ENCODE results near the gene PRCC. TPM values are rescaled to one million over a fixed set of nuclear protein-coding genes. Genes with fewer than 3 reads are reported as not detected.

PRCC gene
- total RNA-seq, 1 donor from 2014 or later: 75.5 TPM

GRCh38 chr1:156814571-156815260 is 47.4 kb downstream of the PRCC start:
- Mint-ChIP-seq H3K9me3 (ENCODE audit: unreplicated experiment) (peaks cover 4% of the 10 kb centered on the region), H3K4me1 (ENCODE audit: low read depth, unreplicated experiment) (peaks cover 24% of the 10 kb centered on the region), H3K27ac (ENCODE audit: unreplicated experiment) (peak overlapping the region; percentile 77), H3K27me3 (ENCODE audit: low read depth, unreplicated experiment) (peaks cover 24% of the 10 kb centered on the region), H3K4me3 (ENCODE audit: unreplicated experiment) (peak overlapping the region; percentile 47), H3K36me3 (ENCODE audit: low read depth, unreplicated experiment) (peaks cover 8% of the 10 kb centered on the region)
- peaks cover 24% of the 10 kb centered on the region for H3K4me1 ChIP-seq (ENCODE audit: insufficient read depth, low read length)
- TF ChIP-seq EZH2 (IDR thresholded peaks at IDR 0.05; ENCODE audit: insufficient read depth, low read length): no peak
- TF ChIP-seq CTCF (IDR thresholded peaks at IDR 0.05; ENCODE audit: insufficient read depth, low read depth, low read length): no peak
- no peak for DNase-seq (ENCODE audit: low read depth)
- H3K79me2 ChIP-seq (ENCODE audit: insufficient read depth, low read length): no peaks in the 10 kb centered on the region
- no peaks in the 10 kb centered on the region for H4K20me1 ChIP-seq (ENCODE audit: insufficient read depth, low read length)
- H2AFZ ChIP-seq (ENCODE audit: low read depth, low read length): peak overlapping the region; percentile 91
- no peak for FAIRE-seq
- H3K4me2 ChIP-seq (ENCODE audit: low read length): peak overlapping the region; percentile 81
- H3K36me3 ChIP-seq (ENCODE audit: insufficient read depth, low read length): no peaks in the 10 kb centered on the region
- peaks cover 2% of the 10 kb centered on the region for H3K27me3 ChIP-seq (ENCODE audit: insufficient read depth, low read length)
- H3K9ac ChIP-seq (ENCODE audit: low read length): peak overlapping the region; percentile 44
- no peak overlapping the region for H3K27ac ChIP-seq (ENCODE audit: low read depth, low read length)
- no peak overlapping the region for H3K4me3 ChIP-seq (ENCODE audit: insufficient read depth, low read depth, low read length)
- no peaks in the 10 kb centered on the region for H3K9me3 ChIP-seq (ENCODE audit: insufficient read depth, low read depth, low read length)

- peaks cover 4% of the 10 kb centered on the region for H3K9me3 Mint-ChIP-seq (ENCODE audit: unreplicated experiment)
- DNase-seq (ENCODE audit: low read depth) (peak; percentile 69), FAIRE-seq (no peak)
- peaks cover 8% of the 10 kb centered on the region for H3K36me3 Mint-ChIP-seq (ENCODE audit: low read depth, unreplicated experiment)
- Histone ChIP-seq H2AFZ (ENCODE audit: low read depth, low read length) (no peak overlapping the region), H3K79me2 (ENCODE audit: insufficient read depth, low read length) (no peaks in the 10 kb centered on the region), H3K27me3 (ENCODE audit: insufficient read depth, low read length) (peaks cover 2% of the 10 kb centered on the region), H3K36me3 (ENCODE audit: insufficient read depth, low read length) (no peaks in the 10 kb centered on the region), H4K20me1 (ENCODE audit: insufficient read depth, low read length) (no peaks in the 10 kb centered on the region), H3K4me3 (ENCODE audit: insufficient read depth, low read depth, low read length) (no peak overlapping the region), H3K9me3 (ENCODE audit: insufficient read depth, low read depth, low read length) (no peaks in the 10 kb centered on the region), H3K9ac (ENCODE audit: low read length) (no peak overlapping the region), H3K4me1 (ENCODE audit: insufficient read depth, low read length) (peaks cover 24% of the 10 kb centered on the region), H3K27ac (ENCODE audit: low read depth, low read length) (no peak overlapping the region), H3K4me2 (ENCODE audit: low read length) (peak overlapping the region; percentile 15)
- H3K4me3 Mint-ChIP-seq (ENCODE audit: unreplicated experiment): peak overlapping the region; percentile 4
- peaks cover 25% of the 10 kb centered on the region for H3K27me3 Mint-ChIP-seq (ENCODE audit: low read depth, unreplicated experiment)
- H3K4me1 Mint-ChIP-seq (ENCODE audit: low read depth, unreplicated experiment): peaks cover 24% of the 10 kb centered on the region
- no peak overlapping the region for H3K27ac Mint-ChIP-seq (ENCODE audit: unreplicated experiment)
- no peak for TF ChIP-seq CTCF (IDR thresholded peaks at IDR 0.05; ENCODE audit: insufficient read depth, low read depth, low read length)
- no peak for TF ChIP-seq EZH2 (IDR thresholded peaks at IDR 0.05; ENCODE audit: insufficient read depth, low read length)
These were observed 48.0 kb downstream of the PRCC start for GRCh38 chr1:156815307-156815826.

GRCh38 chr1:156815961-156816422 is 48.7 kb downstream of the PRCC start:
- H3K36me3 Mint-ChIP-seq (ENCODE audit: low read depth, unreplicated experiment): peaks cover 8% of the 10 kb centered on the region
- Histone ChIP-seq H3K4me1 (ENCODE audit: insufficient read depth, low read length) (peaks cover 24% of the 10 kb centered on the region), H3K27me3 (ENCODE audit: insufficient read depth, low read length) (peaks cover 2% of the 10 kb centered on the region), H3K4me2 (ENCODE audit: low read length) (no peak overlapping the region), H3K79me2 (ENCODE audit: insufficient read depth, low read length) (no peaks in the 10 kb centered on the region), H3K27ac (ENCODE audit: low read depth, low read length) (no peak overlapping the region), H3K36me3 (ENCODE audit: insufficient read depth, low read length) (no peaks in the 10 kb centered on the region), H3K4me3 (ENCODE audit: insufficient read depth, low read depth, low read length) (no peak overlapping the region), H3K9ac (ENCODE audit: low read length) (no peak overlapping the region), H2AFZ (ENCODE audit: low read depth, low read length) (no peak overlapping the region), H4K20me1 (ENCODE audit: insufficient read depth, low read length) (no peaks in the 10 kb centered on the region), H3K9me3 (ENCODE audit: insufficient read depth, low read depth, low read length) (no peaks in the 10 kb centered on the region)
- peaks cover 25% of the 10 kb centered on the region for H3K27me3 Mint-ChIP-seq (ENCODE audit: low read depth, unreplicated experiment)
- no peak for DNase-seq (ENCODE audit: low read depth)
- no peak overlapping the region for H3K4me3 Mint-ChIP-seq (ENCODE audit: unreplicated experiment)
- no peak for TF ChIP-seq EZH2 (IDR thresholded peaks at IDR 0.05; ENCODE audit: insufficient read depth, low read length)
- TF ChIP-seq CTCF (IDR thresholded peaks at IDR 0.05; ENCODE audit: insufficient read depth, low read depth, low read length): no peak
- FAIRE-seq: no peak
- H3K9me3 Mint-ChIP-seq (ENCODE audit: unreplicated experiment): peaks cover 4% of the 10 kb centered on the region
- no peak overlapping the region for H3K27ac Mint-ChIP-seq (ENCODE audit: unreplicated experiment)
- H3K4me1 Mint-ChIP-seq (ENCODE audit: low read depth, unreplicated experiment): peaks cover 24% of the 10 kb centered on the region
